Choroid plexus epithelial cell (primary cell): ENCODE measurements around the gene AR.
"Not testable (repeated sequence)": the region's sequence is repeated elsewhere in the genome, so short reads cannot be mapped to it uniquely, and the experiment has no call there.

ENCODE experiments used
- DNase-seq: peaks from one replicate; pipeline ENCODE4 v3.0.0-alpha.2; 2010; ENCODE audit warnings: low read depth
- H3K4me3 ChIP-seq: 2 replicates; pipeline ENCODE4 v1.5.1; 2011; ENCODE audit warnings: low read depth, mild to moderate bottlenecking, control low read depth, low read length, moderate library complexity
- CTCF ChIP-seq: conservative IDR thresholded peaks from 2 replicates; pipeline ENCODE4 v1.5.1; 2011; ENCODE audit warnings: low read depth, mild to moderate bottlenecking, control low read depth, inconsistent platforms, low read length, moderate library complexity

Gene AR

GRCh38 chrX:67652543-67652942, 108.7 kb downstream of the AR start:
- no peak for TF ChIP-seq CTCF
- H3K4me3 ChIP-seq, result no peak overlapping the region
- no peak for DNase-seq

- DNase-seq, result no peak
- H3K4me3 ChIP-seq, result no peak overlapping the region
- no peak for TF ChIP-seq CTCF
Measured at GRCh38 chrX:67654301-67654700, 110.5 kb downstream of the AR start.

- TF ChIP-seq CTCF, result no peak
- H3K4me3 ChIP-seq, result no peak overlapping the region
- DNase-seq, result no peak
Measured at GRCh38 chrX:67665583-67665982, 121.8 kb downstream of the AR start.

GRCh38 chrX:67670717-67671116, 126.9 kb downstream of the AR start:
- not testable (repeated sequence) for H3K4me3 ChIP-seq, DNase-seq

GRCh38 chrX:67673741-67674274, 130.0 kb downstream of the AR start:
- no peak for DNase-seq
- no peak for TF ChIP-seq CTCF
- H3K4me3 ChIP-seq, result no peak overlapping the region

- H3K4me3 ChIP-seq, result no peak overlapping the region
- no peak for TF ChIP-seq CTCF
- DNase-seq, result no peak
Measured at GRCh38 chrX:67674741-67675140, 130.9 kb downstream of the AR start.

GRCh38 chrX:67684136-67684535, 140.3 kb downstream of the AR start:
- no peak for TF ChIP-seq CTCF
- DNase-seq, result no peak

More at GRCh38 chrX:67684136-67684535, 140.3 kb downstream of the AR start:
- H3K4me3 ChIP-seq, result no peak overlapping the region
